Measurements from ENCODE around the gene RPS19BP1. TPM values are rescaled to one million over a fixed set of nuclear protein-coding genes. Genes with fewer than 3 reads are reported as not detected.

Gene RPS19BP1
- total RNA-seq, 1 donor from 2014 or later = 72.1 TPM

DNA sequence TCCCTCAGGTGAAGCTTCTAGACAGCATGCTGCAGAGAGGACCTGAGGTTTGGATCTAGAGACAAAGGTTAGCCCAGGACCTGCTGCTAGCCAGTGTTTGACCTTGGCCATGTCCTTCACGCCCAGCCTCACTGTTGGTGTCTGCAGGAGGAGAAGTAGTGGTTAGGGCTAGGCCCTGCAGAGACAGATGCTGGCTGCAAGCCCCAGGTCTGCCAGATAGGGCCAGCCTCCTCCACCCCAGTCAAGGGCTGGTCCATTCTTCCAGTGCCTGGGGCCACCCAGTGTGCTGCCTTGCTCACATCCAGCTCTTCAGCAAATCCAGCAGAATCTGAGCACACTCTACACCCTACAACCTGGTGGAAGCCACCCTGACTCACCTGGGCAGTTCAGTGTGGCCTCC lies 52.0 kb downstream of the RPS19BP1 start:
- H3K4me3 ChIP-seq (ENCODE audit: low read depth, low read length) = no peak overlapping the region
- TF ChIP-seq, protein P1, sequence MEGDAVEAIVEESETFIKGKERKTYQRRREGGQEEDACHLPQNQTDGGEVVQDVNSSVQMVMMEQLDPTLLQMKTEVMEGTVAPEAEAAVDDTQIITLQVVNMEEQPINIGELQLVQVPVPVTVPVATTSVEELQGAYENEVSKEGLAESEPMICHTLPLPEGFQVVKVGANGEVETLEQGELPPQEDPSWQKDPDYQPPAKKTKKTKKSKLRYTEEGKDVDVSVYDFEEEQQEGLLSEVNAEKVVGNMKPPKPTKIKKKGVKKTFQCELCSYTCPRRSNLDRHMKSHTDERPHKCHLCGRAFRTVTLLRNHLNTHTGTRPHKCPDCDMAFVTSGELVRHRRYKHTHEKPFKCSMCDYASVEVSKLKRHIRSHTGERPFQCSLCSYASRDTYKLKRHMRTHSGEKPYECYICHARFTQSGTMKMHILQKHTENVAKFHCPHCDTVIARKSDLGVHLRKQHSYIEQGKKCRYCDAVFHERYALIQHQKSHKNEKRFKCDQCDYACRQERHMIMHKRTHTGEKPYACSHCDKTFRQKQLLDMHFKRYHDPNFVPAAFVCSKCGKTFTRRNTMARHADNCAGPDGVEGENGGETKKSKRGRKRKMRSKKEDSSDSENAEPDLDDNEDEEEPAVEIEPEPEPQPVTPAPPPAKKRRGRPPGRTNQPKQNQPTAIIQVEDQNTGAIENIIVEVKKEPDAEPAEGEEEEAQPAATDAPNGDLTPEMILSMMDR (IDR thresholded peaks at IDR 0.05; ENCODE audit: insufficient read depth, low read length, severe bottlenecking) = no peak
- no peaks in the 10 kb centered on the region for H3K36me3 ChIP-seq (ENCODE audit: control insufficient read depth, insufficient read depth, low read length)
- H3K27me3 ChIP-seq (ENCODE audit: control insufficient read depth, insufficient read depth, low read length) = no peaks in the 10 kb centered on the region
- no peak for DNase-seq (ENCODE audit: low read depth)
- FAIRE-seq = no peak

GRCh38 chr22:39479254-39479653 lies 53.3 kb downstream of the RPS19BP1 start:
- FAIRE-seq (no peak), DNase-seq (ENCODE audit: low read depth) (no peak)
- H3K4me3 ChIP-seq (ENCODE audit: low read depth, low read length) = no peak overlapping the region
- H3K27me3 ChIP-seq (ENCODE audit: control insufficient read depth, insufficient read depth, low read length) = no peaks in the 10 kb centered on the region
- TF ChIP-seq, protein P1 (IDR thresholded peaks at IDR 0.05; ENCODE audit: insufficient read depth, low read length, severe bottlenecking) = no peak
- no peaks in the 10 kb centered on the region for H3K36me3 ChIP-seq (ENCODE audit: control insufficient read depth, insufficient read depth, low read length)

Other genes starting within 250 kb of the RPS19BP1 start
- gene RPL3, start 213.1 kb downstream of the RPS19BP1 start, total RNA-seq = 5,727 and 8,485 TPM in 2 replicates
- gene SYNGR1, start 182.8 kb downstream of the RPS19BP1 start, total RNA-seq = 0.26 and 2.0 TPM in 2 replicates
- 7.9 and 8.2 TPM in 2 replicates for gene TAB1, start 133.0 kb downstream of the RPS19BP1 start, total RNA-seq
- gene MGAT3, start 75.7 kb downstream of the RPS19BP1 start, total RNA-seq = 0.13 and 0.53 TPM in 2 replicates
- 23.7 and 25.6 TPM in 2 replicates for gene MIEF1, start 30.5 kb downstream of the RPS19BP1 start, total RNA-seq
- 410 and 516 TPM in 2 replicates for gene ATF4, start 12.2 kb downstream of the RPS19BP1 start, total RNA-seq
- gene CACNA1I, start 38.0 kb upstream of the RPS19BP1 start, total RNA-seq = not detected in 2 replicates

Data from bronchial epithelial cell (primary cell).